Endothelial cell (in vitro differentiated cells): ENCODE results near the gene COX10. TPM values are rescaled to one million over a fixed set of nuclear protein-coding genes. Genes with fewer than 3 reads are reported as not detected.

Experiments used
- DNase-seq: peaks from one replicate; pipeline ENCODE4 v3.0.0; 2021; ENCODE audit warnings: low spot score
- H3K27ac Mint-ChIP-seq: one replicate; pipeline ENCODE4 v1.8.0; 2021; ENCODE audit warnings: mixed read lengths, inconsistent platforms; ENCODE audit not compliant: unreplicated experiment
- H3K27me3 Mint-ChIP-seq: one replicate; pipeline ENCODE4 v1.8.0; 2021; ENCODE audit warnings: mild to moderate bottlenecking, moderate library complexity, mixed read lengths, inconsistent platforms; ENCODE audit not compliant: unreplicated experiment
- H3K36me3 Mint-ChIP-seq: one replicate; pipeline ENCODE4 v1.8.0; 2021; ENCODE audit warnings: mild to moderate bottlenecking, low read depth, mixed read lengths, inconsistent platforms; ENCODE audit not compliant: unreplicated experiment
- H3K4me1 Mint-ChIP-seq: one replicate; pipeline ENCODE4 v1.8.0; 2021; ENCODE audit warnings: mild to moderate bottlenecking, mixed read lengths, inconsistent platforms; ENCODE audit not compliant: unreplicated experiment
- H3K4me3 Mint-ChIP-seq: one replicate; pipeline ENCODE4 v1.8.0; 2021; ENCODE audit warnings: mild to moderate bottlenecking, mixed read lengths, inconsistent platforms; ENCODE audit not compliant: unreplicated experiment
- H3K9me3 Mint-ChIP-seq: one replicate; pipeline ENCODE4 v1.8.0; 2021; ENCODE audit warnings: mixed read lengths, inconsistent platforms; ENCODE audit not compliant: unreplicated experiment
- total RNA-seq: library from RNA; stranded (reverse); fragmentation: NEBNext Ultra II Directional; extraction: Animal tissue kit (Norgen Biotek cat#: 25700); gene quantifications from one replicate; pipeline ENCODE4 v1.2.1, GENCODE V29; 2021; ENCODE audit not compliant: unreplicated experiment
- TF ChIP-seq, protein P1 (sequence below): fragments of 200-600 bp; sonication (generic); IDR thresholded peaks from one replicate; pipeline ENCODE4 v1.5.0; 2021; ENCODE audit warnings: antibody characterized with exemption; ENCODE audit not compliant: unreplicated experiment

COX10 gene
- total RNA-seq, 1 donor from 2014 or later: 12.5 TPM

GRCh38 chr17:14068542-14069250 is 608 bp upstream of the COX10 start:
- Mint-ChIP-seq H3K27me3 (peaks cover 2% of the 10 kb centered on the region), H3K4me3 (peak overlapping the region; percentile 96), H3K9me3 (no peaks in the 10 kb centered on the region), H3K4me1 (peaks cover 16% of the 10 kb centered on the region), H3K36me3 (peaks cover 4% of the 10 kb centered on the region), H3K27ac (peak overlapping the region; percentile 52)
- DNase-seq: no peak
- TF ChIP-seq, protein P1, sequence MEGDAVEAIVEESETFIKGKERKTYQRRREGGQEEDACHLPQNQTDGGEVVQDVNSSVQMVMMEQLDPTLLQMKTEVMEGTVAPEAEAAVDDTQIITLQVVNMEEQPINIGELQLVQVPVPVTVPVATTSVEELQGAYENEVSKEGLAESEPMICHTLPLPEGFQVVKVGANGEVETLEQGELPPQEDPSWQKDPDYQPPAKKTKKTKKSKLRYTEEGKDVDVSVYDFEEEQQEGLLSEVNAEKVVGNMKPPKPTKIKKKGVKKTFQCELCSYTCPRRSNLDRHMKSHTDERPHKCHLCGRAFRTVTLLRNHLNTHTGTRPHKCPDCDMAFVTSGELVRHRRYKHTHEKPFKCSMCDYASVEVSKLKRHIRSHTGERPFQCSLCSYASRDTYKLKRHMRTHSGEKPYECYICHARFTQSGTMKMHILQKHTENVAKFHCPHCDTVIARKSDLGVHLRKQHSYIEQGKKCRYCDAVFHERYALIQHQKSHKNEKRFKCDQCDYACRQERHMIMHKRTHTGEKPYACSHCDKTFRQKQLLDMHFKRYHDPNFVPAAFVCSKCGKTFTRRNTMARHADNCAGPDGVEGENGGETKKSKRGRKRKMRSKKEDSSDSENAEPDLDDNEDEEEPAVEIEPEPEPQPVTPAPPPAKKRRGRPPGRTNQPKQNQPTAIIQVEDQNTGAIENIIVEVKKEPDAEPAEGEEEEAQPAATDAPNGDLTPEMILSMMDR: no peak

DNA sequence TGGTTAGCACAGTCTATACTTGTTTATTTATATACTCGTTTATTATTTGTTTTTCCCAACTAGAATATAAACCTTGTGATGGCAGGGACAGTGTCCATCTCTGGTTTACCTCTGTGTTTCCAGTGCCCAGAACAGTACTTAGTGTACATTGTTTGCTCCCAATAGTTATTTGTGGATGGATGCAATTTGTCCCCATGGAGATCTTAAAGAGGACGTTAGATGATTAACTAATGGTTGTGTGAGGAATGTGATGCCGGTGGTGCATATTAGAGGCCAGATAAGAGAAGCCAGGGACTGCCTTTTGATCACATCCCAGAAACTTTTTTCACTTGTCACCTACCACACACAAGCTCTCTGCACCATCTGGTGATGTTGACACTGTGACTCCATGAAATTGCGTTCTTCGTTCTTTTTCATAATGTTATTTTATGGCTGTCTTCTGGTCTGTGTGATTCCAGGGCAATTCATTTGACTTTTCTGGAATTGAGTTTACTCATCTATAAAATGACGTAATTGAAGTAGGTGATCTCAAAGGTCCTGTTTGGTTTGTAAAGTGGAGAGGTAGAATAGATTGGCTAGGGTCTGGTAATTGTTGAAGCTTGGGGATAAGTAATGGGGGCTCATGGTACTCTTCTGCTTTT is 1.2 kb downstream of the COX10 start:
- TF ChIP-seq, protein P1: no peak
- Mint-ChIP-seq H3K27me3 (peaks cover 2% of the 10 kb centered on the region), H3K36me3 (no peaks in the 10 kb centered on the region), H3K4me3 (peak overlapping the region; percentile 96), H3K9me3 (no peaks in the 10 kb centered on the region), H3K4me1 (peaks cover 16% of the 10 kb centered on the region), H3K27ac (no peak overlapping the region)
- no peak for DNase-seq

DNA sequence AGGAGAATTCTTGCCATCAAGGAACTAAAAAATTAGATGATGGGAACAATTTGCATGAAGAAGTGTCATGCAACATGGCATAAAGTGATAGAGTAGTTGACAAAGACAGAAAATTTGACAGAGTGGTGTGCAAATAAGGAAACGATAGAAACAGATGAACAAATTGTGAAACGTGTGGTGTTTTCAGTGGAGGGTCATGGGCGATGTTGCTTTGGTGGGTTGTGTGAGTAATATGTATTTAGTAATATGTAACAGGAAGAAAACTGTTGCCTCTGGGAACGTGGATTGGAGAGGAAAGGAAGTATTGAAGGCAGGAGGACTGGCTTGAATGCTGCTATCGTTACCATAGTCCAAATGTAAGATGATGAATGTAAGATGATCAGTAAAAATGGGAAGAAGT is 3.6 kb downstream of the COX10 start:
- H3K36me3 Mint-ChIP-seq: no peaks in the 10 kb centered on the region
- no peaks in the 10 kb centered on the region for H3K9me3 Mint-ChIP-seq
- no peak overlapping the region for H3K4me3 Mint-ChIP-seq
- TF ChIP-seq, protein P1: no peak
- peaks cover 16% of the 10 kb centered on the region for H3K4me1 Mint-ChIP-seq
- peaks cover 2% of the 10 kb centered on the region for H3K27me3 Mint-ChIP-seq
- DNase-seq: no peak
- no peak overlapping the region for H3K27ac Mint-ChIP-seq

DNA sequence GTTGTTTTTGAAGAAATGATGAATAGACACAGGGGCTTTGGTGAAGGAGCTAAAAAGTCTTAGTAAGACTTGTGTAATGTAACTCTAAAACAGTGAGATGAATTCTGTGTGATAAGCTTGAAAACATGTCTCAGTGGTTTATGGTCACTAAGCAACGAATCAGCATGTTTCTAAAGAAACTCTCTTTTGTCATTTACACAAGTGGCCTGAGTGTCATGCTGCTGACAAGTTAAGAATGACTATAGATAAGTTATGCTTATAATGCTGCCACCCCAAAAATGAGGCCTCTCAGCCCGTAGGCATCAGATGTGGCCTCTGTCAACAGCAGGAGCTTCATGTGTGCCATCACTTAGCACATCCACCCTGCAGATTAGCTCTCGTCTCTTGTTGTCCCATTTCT is 8.7 kb downstream of the COX10 start:
- Mint-ChIP-seq H3K36me3 (peaks cover 8% of the 10 kb centered on the region), H3K27me3 (no peaks in the 10 kb centered on the region), H3K4me3 (peak overlapping the region; percentile 0), H3K4me1 (no peaks in the 10 kb centered on the region), H3K9me3 (no peaks in the 10 kb centered on the region), H3K27ac (no peak overlapping the region)
- no peak for DNase-seq
- TF ChIP-seq, protein P1: no peak

- Mint-ChIP-seq H3K27ac (no peak overlapping the region), H3K4me3 (no peak overlapping the region), H3K27me3 (no peaks in the 10 kb centered on the region), H3K9me3 (no peaks in the 10 kb centered on the region), H3K4me1 (no peaks in the 10 kb centered on the region), H3K36me3 (peaks cover 8% of the 10 kb centered on the region)
- TF ChIP-seq, protein P1: no peak
- no peak for DNase-seq
Measured at GRCh38 chr17:14080847-14081251, 11.5 kb downstream of the COX10 start.
